SH-SY5Y (cell line): Measurements from ENCODE around the gene ADAMTS14.

Experiments used
- GATA2 ChIP-seq: IDR thresholded peaks from 2 replicates; pipeline ENCODE4 v1.6.1; 2011; ENCODE audit warnings: mild to moderate bottlenecking, low read depth, low read length
- GATA3 ChIP-seq: IDR thresholded peaks from 2 replicates; pipeline ENCODE4 v1.6.1; 2011; ENCODE audit warnings: low read depth, mild to moderate bottlenecking, low read length, moderate library complexity

ADAMTS14 gene

GRCh38 chr10:70772627-70773026, 100.3 kb downstream of the ADAMTS14 start:
- TF ChIP-seq GATA3: no peak
- TF ChIP-seq GATA2: no peak

- TF ChIP-seq GATA3 (no peak), GATA2 (no peak)
These were observed 101.2 kb downstream of the ADAMTS14 start for GRCh38 chr10:70773461-70773860.

GRCh38 chr10:70773965-70774809, 101.9 kb downstream of the ADAMTS14 start:
- TF ChIP-seq GATA3 (no peak), GATA2 (no peak)

GRCh38 chr10:70774810-70775678, 102.7 kb downstream of the ADAMTS14 start:
- TF ChIP-seq GATA3 (no peak), GATA2 (no peak)

GRCh38 chr10:70775679-70776454, 103.6 kb downstream of the ADAMTS14 start:
- no peak for TF ChIP-seq GATA3
- TF ChIP-seq GATA2: no peak

- no peak for TF ChIP-seq GATA3
- no peak for TF ChIP-seq GATA2
These were observed 104.2 kb downstream of the ADAMTS14 start for GRCh38 chr10:70776455-70777005.

- TF ChIP-seq GATA2 (no peak), GATA3 (no peak)
These were observed 105.0 kb downstream of the ADAMTS14 start for GRCh38 chr10:70777063-70777875.

- TF ChIP-seq GATA2 (no peak), GATA3 (no peak)
These were observed 106.1 kb downstream of the ADAMTS14 start for GRCh38 chr10:70778267-70778924.

GRCh38 chr10:70779088-70779487, 106.8 kb downstream of the ADAMTS14 start:
- TF ChIP-seq GATA3: no peak
- TF ChIP-seq GATA2: no peak

GRCh38 chr10:70779511-70780369, 107.4 kb downstream of the ADAMTS14 start:
- TF ChIP-seq GATA3 (no peak), GATA2 (no peak)

GRCh38 chr10:70780370-70780760, 108.1 kb downstream of the ADAMTS14 start:
- TF ChIP-seq GATA2: no peak
- TF ChIP-seq GATA3: no peak
